Stimulated activated CD8-positive, alpha-beta memory T cell treated with anti-CD3 and anti-CD28 coated beads, Interleukin-15, amount 100 ng/mL, for 48 hours (primary cell): ENCODE measurements around the gene MLEC.

Experiments used
- DNase-seq, 2 donors: peaks; one replicate each; pipeline ENCODE4 v3.0.0-alpha.2; 2020; ENCODE audit warnings: low read depth in 2 of 2

The MLEC gene

DNA sequence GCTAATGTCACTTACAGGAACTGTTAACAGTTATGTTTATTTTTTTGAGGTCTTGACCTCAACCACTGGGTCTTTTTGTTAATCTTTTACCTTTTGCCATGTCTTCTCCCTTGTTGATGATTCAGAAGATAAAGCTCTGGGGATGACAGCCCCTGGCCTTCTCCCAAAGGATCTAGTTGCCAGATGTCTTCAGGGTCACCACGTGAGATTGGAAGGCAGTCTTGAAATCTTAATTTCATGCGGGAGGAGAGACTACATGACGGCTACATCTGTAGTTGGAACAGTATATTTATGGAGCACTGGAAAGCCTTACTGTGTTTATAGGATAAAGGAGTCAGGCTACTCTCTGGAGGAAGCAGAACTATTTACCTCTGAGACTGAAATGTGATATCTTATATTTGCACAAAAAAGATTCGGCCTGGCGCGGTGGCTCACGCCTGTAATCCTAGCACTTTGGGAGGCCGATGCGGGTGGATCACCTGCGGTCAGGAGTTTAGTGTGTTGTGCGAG is 5.6 kb downstream of the MLEC start:
- no peak for DNase-seq

DNA sequence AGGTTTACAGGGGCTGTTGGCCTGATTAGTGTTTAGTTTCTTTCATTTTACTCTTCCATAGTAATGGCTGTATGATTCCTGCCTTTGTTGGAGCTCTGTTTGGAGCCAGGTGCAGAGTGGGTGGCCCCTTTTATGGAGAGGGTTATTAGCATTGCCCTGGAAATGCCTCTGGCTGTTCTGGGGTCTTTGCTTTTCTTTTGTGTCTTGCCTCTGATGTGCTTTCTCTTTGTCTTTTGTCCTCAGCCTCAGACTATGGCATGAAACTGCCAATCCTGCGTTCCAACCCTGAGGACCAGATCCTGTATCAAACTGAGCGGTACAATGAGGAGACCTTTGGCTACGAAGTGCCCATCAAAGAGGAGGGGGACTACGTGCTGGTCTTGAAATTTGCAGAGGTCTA is 6.9 kb downstream of the MLEC start:
- DNase-seq, result no peak

DNA sequence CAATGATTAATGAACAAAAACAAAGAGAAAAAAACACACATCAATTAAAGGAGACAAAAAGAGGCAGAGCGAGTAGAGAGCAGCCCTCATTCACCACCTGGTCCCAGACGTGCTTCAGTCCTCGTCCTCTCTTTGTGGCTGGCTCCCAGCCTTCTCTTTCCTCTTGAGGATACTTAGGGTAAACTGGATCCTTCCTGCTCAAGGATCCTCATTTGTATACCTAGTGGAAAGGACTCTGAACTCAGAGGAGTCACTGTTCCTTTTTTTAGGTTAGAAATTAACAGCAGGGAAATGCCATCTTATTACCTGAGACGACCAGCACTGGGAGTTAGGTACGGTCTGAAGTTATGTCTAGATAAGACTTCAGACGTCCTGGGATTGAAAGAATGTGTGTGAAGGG is 9.7 kb downstream of the MLEC start:
- DNase-seq, result no peak

DNA sequence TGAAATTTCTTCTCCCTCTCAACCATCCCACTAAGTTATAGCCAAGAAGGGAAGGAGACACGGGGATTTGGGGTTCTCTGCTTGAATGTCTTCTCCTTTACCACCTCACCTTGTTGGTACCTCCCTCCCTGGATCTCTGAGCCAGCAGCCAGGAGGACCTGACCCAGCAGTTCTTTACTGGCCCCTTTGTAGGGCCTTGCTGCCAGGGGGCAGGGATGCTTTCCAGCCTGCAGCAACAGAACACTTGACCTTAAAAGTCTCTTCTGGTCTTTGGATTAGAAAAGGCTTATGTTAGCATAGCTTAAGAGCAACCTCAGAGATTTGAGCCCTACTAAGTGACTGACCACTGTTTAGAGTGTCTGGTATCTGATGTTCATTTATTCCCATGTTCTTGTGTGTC is 10.4 kb downstream of the MLEC start:
- DNase-seq, result no peak

DNA sequence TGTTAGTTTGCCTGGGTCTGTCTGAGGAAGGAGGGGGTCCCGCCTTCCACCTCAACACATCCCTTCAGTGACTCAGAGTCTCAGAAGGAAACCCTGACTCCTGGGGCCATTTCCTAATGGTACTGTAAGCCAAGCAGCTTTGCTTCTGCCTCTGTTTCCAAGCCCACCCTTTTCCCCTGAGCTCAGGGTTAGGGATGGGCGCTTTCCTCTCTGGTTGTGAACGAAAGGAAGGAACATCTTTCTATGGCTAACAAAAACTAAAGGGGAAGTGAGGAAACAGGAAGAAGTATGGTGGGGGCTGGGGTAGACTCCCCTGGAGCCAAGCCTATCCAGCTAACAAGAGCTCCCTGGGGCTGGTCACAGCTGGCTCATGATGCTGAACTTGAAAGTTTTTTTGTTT is 11.7 kb downstream of the MLEC start:
- no peak for DNase-seq

DNA sequence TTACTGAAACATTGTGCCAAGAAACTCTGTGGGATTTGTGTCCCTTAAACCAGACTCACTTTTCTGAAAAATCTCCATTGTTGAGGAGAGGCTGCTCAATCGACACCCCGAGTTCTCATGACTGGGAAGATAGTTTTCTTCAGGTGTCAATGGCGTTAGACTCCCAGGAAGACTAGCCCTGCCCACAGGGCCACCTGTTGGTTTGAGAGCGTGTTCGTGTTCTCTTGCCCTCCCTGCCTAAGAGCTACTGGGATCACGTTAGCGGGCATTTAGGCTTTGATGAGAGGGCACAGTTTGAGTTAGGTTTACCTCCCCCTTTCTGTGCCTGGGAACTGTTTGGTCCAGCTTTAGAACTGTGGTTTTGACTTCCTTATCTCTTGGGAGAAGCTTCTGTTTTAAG is 12.6 kb downstream of the MLEC start:
- no peak for DNase-seq

DNA sequence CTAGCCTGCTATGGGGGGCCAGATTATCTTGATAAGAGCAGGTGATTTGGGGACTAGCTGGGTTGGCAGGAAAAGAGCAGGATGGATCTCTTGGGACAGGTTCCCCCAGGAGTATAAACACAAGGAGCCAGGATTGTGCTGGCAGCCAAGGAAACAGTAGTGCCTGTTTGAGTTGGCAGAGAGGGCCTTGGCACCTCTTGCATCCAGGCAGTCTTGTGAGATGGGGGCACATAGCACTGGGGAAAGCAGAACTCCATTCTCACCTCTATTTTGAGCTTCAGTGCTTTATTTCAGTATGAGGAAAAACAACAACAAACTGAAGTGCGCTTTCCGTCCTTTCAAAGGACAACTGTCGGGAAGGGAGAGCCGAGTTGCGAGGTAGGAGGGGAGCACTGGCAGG is 13.9 kb downstream of the MLEC start:
- DNase-seq, result no peak

DNA sequence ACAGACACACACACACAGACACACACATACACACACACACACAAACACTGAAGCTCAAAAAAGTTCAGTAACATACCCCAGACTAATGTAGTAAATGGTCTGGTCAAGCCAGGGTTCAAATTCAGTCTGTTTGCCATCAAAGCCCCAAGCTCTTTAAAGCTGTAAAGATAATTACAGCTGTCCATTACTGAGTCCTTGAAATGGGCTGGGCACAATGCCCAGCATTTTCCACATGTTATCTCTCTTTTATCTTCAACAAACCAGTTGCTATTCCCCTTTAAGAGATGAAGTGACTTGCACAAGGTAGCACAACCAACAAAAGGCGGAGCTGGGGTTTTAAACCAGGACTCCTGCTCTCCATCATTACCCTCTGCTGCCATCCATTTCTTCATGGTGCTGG is 15.7 kb downstream of the MLEC start:
- no peak for DNase-seq

DNA sequence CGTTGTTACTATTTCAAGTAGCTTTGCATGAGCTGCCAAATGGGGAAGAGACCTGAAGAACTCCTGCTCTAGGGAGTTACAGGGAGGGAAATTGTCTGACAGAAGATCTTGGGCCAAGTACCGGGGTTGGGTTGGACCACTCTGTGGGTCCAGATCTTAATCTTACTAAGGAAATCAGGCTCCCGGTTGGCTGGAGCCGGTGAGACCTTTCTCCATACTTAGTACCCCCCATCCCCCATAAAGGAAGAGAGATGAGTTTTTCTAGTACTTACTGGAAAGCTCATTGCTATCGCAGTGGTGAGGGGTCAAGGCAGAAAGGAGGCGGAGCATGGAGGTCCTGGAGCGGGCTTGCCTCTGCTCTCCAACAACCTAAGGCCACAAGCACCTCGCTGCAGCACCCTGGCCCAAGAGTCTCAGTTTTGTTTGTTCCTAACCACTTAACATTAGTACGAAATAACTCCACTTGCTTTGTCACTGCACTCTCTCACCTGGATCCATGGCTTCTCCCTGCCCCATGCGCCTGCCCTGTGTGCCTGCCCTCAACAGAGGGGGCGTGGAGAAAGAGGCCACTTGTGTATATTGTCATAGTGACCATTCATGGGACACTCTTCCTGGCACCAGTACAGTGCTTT is 16.5 kb downstream of the MLEC start:
- no peak for DNase-seq

DNA sequence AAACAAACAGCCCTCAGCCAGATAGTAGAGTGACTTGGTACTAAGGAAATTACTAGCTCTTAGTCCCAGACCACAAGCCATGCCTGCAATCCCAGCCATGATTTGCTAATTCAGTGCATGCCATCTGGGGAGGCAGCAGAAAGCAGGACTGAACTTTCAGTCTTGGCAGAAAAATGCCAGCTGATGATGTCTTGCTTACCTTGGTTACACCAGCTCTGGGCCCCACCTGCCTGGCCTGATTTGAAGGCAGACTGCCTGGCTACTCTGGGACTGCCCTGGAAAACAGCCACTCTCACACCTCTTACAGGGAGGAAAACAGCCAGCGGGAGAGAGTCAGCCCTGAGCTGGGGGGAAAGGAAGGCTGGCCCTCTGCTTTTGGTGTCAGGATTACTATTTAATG is 18.7 kb downstream of the MLEC start:
- DNase-seq, result no peak

DNA sequence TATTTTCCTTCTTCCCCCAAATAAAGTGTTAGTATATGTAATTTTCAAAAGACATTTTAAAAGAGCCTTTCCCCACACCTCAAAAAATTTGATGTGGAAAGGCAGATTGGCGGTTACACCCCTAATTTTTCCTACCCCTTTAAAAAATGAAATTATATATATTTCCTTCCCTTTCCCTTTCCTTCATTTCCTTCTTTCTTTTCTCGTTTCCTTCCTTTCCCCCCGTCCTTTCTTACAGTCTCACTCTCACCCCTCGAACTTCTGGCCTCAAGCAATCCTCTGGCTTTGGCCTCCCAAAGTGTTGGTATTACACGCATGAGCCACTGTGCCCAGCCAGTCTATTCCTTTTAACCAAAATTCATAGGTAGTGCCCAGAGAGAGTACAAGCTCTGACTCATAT is 19.1 kb downstream of the MLEC start:
- DNase-seq, result no peak

DNA sequence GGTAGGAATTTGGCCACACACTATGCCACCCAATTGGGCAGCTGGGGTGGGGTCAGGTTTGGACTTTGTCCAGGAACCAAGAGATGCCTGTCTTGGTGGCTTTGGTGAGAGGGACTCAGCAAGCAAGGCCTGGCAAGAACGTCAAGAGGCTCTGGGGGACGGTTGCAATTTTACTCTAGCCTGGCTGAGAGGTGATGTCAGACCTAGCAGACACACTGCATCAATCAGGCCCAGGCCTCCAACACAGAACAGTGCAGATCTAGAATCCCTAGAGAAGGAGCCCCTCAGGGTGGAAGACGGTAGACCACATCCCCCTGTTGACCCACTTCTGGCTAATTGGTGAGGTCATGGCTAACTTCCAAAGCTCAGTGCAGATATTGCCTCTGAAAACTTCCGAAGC is 21.7 kb downstream of the MLEC start:
- DNase-seq, result no peak

DNA sequence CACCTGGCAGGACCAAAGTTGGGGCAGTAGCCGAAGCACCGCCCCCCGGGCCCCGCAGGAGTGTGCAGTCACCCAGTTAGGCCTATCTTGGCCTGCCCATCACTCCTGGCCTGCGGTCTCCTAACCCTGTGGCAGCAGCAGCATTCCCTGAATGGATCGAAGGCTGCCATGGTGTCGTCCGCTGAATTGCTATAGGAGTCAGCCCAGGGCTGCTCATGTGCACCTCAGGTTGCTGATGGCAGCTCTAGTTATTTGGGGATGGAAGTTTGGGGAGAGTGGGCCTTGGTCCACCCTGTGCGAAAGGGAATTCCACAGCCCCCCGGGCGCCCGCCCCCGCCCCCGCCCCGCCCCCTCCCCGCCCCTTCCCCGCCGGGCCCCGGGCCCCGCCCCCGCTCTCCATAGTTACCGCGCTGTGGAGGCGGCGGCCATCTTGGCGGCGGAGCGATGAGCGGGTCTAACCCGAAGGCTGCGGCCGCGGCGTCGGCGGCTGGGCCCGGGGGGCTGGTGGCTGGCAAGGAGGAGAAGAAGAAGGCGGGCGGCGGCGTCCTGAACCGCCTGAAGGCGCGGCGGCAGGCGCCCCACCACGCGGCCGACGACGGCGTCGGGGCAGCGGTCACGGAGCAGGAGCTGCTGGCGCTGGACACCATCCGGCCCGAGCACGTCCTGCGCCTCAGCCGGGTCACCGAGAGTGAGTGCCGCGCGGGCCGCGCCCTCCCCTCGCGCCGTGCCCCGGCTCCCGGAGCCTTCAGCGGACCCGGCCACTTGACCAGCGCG is 23.3 kb downstream of the MLEC start, which contains the start of gene UNC119B:
TSS of gene UNC119B (plus strand) at position 428 of the 774 bp plus-strand sequence. CDS start at position 445, 17 bp downstream.
- DNase-seq, result peak; percentile 49 to 60

DNA sequence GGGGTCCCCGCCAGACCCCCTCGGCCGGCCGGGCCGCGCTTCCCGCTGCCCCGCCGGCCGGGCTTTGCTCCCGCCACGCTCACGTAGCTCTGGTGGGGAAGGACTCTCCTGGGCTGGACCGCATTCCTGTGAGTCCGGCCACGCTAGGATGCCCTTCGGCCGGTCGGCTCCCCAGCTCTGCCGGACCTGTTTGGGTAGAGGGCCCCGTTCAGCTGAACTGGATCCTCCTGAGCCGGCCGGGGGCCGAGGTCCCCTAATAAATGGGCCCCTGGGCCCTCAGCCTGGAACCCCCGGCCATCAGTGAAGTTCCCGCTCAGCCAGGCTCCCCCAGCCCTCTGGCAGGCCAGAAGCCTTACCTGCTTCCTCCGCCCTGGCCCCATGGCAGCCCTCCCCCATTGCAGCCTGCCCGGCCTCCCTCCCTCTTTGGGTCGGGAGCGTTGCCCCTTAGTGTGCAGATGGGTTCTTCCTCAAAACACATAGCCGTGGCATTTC is 23.9 kb downstream of the MLEC start:
- DNase-seq, result no peak

DNA sequence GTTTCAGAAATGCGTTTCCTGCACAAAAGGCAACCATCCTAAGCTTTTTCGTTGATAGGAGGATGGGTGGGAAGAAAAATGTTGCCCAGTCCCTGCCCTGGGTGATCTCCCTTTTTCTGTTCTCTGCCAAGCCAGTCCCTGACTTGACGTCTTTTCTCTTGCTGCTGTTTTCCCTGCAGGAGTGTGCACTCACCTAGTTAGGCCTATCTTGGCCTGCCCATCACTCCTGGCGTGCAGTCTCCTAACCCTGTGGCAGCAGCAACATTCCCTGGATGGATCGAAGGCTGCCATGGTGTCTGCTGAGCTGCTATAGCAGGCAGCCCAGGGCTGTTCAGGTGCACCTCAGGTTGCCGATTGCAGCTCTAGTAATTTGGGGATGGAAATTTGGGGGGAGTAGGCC is 24.5 kb downstream of the MLEC start:
- DNase-seq, result no peak

DNA sequence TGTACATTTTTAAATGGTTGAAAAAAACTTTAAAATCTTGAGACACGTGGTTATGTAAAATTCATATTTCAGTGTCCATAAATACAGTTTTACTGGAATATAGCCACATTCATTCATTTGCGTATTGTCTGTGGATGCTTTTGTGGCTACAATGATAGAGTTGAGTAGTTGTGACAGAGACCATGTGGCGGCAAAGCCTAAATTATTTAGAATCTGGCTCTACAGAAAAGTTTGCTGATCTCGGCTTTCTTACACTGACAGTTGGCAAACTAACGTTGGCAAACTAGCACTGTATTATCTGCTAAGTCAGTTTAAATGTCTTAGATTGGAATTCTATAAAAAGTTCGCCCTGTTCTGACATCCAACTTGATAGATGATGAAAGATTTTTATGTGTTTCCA is 25.7 kb downstream of the MLEC start:
- no peak for DNase-seq

DNA sequence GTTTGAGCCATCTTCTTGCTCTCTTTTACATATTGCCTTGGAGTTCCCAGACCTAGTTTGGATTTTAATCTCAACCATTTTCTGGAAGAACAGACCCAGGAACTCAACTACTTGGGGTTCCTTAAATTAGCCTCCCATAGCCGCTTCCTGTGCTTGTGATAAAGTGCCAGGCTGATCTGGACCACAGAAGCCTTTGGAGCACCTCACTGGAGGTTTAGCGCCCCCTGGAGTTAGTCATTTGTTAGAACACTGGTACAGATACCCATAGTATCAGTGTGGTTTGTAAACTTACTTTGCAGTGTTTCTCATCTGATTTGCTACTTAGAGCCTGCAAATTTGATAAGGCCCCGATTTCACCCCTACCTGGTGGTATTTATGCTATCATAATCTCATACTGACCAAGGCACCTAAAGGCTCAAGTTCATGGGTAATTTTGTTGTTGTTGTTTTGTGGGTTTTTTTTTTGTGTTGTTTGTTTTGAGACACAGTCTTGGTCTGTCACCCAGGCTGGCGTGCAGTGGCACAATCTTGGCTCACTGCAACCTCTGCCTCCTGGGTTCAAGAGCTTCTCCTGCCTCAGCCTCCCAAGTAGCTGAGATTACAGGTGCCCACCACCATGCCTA is 27.0 kb downstream of the MLEC start:
- peak; percentile 29 to 33 for DNase-seq

DNA sequence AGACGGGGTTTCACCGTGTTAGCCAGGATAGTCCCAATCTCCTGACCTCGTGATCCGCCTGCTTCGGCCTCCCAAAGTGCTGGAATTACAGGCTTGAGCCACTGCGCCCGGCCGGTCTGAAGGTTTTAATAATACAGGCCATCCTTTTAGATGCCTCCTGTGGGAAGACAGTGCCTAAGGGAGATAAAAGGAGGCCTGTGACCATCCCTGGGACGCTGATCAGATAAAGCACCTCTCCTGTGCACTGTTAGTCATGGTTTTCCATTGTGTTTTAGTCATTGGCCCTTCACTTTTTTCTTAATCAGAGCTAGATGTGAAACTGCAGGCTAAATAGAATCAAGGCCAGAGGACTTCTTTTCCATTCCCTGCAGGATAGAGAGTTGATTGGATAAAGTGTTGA is 31.1 kb downstream of the MLEC start:
- no peak for DNase-seq

DNA sequence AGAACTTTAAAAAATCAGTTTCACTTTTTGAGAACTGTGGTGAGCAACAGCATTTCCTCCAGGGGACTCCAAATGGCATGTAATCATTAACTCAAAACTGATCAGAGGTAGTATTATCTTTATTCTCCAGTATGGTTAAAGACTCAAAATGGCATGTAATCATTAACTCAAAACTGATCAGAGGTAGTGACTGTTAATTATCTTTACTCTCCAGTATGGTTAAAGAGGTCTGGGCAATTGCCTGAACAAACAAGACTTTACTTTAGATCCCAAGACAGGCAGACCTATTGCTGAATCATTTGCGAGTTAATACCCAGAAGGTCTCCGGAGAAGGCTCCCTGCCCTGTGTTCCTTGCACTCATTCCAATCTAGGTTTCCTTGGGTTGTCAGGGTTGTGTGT is 32.1 kb downstream of the MLEC start:
- no peak for DNase-seq

DNA sequence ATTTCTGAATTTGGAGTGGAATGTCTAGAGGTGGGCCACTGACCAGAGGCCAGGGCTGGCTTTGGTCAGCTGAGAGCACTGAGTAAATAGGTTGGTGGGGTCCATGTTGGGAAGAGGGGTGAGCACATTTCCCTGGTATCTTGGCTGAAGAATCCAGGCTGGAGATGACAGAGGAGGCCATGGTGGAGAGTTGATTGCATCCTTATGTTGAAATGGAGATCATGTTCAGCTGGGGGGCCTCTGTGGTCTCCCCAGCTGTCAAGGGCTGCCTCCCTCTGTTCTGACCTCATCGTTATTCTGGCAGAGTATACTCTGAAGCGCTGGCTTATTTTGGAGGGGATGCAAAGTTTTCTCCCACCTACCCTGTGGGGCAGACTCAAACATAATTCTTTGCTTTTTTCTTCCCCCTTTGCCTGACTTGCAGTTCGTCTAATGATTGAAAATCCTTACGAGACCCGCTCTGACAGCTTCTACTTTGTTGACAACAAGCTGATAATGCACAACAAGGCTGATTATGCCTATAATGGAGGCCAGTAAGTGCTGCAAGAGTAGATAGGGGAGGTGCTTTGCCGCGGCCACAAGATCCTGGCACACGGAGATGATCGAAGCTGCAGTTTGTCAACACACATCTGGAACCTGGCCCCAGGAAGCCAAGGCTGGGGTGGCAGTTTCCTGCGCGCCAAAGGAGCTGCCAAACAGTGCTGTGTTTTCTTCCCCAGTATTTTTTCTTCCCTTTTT is 32.7 kb downstream of the MLEC start:
- no peak for DNase-seq

DNA sequence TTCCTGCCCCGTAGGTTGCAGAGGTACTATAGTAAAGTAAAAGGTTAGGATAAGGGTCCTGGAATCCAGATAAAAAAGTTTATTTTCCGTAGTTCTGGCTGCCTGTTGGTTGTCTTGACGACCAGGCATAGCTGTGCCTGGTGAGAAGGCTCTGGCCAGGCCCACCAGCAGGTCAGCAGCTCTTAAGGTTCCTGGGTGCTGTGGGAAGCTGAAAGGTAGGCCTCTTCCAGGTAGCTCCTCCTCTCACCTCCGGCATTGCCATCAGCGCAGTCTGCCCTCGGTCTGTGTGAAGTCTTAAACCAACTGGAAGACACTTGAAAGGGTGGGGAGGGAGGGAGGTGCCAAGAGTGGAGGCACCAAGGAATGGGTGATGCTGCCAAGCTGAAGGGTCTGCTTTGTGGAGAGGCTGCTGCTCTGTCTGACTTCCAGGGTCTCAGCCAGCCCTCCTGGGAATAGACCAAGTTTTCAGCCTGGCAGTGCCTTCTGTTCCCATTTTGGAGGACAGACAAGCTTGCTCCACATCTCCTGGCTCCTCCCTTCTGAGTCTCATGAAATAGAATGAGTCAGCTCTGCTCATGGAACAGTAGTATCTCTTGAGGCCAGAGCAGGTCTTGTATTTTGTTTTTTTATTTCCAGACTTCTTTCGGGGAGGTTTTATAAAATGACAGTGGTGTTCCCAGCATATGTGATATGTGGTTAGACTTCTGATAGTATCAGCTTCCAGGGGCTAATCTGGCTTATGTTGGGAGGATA is 33.5 kb downstream of the MLEC start:
- DNase-seq, result no peak
